GM12892 (cell line): ENCODE results near the gene NFIB.

ENCODE experiments used
- POLR2A ChIP-seq: IDR thresholded peaks from 2 replicates; pipeline ENCODE4 v1.6.1; 2011; ENCODE audit warnings: low read depth, low read length, control low read depth
- POLR2AphosphoS5 ChIP-seq: IDR thresholded peaks from 2 replicates; pipeline ENCODE4 v1.6.1; 2011; ENCODE audit warnings: low read depth, low read length, control low read depth
- TAF1 ChIP-seq: IDR thresholded peaks from 2 replicates; pipeline ENCODE4 v1.6.1; 2011; ENCODE audit warnings: low read depth, mild to moderate bottlenecking, control low read depth, low read length, borderline replicate concordance

DNA sequence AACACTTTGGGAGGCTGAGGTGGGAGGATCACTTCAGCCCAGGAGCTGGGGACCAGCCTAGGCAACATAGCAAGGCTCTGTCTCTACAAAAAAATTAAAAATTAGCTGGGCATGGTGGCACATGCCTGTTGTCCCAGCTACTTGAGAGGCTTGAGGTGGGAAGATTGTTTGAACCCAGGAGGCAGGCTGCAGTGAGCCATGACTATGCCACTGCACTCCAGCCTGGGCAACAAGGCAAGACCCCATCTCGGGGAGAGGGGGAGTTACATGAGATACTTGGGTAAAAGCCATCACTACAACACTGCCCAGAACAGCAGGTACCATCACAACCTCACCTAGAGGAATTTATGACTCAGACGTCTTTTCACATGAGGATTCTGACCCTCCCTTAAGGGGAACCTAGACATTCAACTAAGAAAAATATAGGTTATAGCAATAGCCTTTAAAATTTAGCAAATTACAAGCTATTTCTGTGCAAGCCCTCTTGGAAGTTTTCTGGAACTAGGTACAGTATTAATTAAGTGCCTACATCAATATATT lies 143.5 kb downstream of the NFIB start:
- TF ChIP-seq POLR2AphosphoS5 (no peak), POLR2A (no peak), TAF1 (no peak)
